HG02678 (cell line): ENCODE measurements around the gene PDCD6IP.
"Not testable (repeated sequence)": the region's sequence is repeated elsewhere in the genome, so short reads cannot be mapped to it uniquely, and the experiment has no call there.

Experiments
- ATAC-seq: cut with Tn5 transposase; IDR thresholded peaks from one replicate; pipeline ENCODE4 v1.9.1; 2021; ENCODE audit warnings: mild to moderate bottlenecking, moderate library complexity; ENCODE audit not compliant: unreplicated experiment

PDCD6IP gene, protein sequence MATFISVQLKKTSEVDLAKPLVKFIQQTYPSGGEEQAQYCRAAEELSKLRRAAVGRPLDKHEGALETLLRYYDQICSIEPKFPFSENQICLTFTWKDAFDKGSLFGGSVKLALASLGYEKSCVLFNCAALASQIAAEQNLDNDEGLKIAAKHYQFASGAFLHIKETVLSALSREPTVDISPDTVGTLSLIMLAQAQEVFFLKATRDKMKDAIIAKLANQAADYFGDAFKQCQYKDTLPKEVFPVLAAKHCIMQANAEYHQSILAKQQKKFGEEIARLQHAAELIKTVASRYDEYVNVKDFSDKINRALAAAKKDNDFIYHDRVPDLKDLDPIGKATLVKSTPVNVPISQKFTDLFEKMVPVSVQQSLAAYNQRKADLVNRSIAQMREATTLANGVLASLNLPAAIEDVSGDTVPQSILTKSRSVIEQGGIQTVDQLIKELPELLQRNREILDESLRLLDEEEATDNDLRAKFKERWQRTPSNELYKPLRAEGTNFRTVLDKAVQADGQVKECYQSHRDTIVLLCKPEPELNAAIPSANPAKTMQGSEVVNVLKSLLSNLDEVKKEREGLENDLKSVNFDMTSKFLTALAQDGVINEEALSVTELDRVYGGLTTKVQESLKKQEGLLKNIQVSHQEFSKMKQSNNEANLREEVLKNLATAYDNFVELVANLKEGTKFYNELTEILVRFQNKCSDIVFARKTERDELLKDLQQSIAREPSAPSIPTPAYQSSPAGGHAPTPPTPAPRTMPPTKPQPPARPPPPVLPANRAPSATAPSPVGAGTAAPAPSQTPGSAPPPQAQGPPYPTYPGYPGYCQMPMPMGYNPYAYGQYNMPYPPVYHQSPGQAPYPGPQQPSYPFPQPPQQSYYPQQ

DNA sequence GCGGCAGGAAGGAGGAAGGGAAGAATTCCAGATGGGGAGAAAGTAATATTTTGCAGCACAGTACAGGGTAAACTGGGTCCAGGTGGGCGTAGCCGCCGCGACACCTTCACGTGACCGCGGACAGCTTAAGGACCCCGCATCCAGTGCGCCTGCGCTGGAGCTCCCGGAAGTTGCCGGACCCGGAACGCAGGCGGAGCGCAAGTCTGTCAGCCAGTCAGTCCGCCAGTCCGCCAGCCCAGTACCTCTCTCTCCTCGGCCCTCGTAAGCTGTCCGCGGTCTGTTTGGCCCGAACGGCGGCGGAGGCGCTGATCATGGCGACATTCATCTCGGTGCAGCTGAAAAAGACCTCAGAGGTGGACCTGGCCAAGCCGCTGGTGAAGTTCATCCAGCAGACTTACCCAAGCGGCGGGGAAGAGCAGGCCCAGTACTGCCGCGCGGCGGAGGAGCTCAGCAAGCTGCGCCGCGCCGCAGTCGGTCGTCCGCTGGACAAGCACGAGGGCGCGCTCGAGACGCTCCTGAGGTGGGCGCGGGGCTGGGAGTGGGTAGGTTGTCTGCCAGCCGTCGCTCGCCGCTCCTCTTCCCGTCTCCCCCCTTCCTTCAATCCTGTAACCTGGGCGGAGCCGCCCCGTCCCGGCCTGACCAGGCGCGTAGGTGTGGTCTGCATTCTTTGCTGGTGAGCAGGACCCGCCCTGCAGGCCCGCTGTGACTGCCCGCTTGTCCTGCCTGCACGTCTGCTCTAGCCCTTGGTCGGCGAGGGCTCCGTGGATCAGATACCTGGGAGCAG, at the start of gene PDCD6IP:
Gene PDCD6IP, plus strand, starts transcription at position 213 of the 784 bp plus-strand sequence. Its CDS starts 99 bp downstream, at position 312.
- ATAC-seq: peak; percentile 90

GRCh38 chr3:33749546-33750210, 48.8 kb upstream of the PDCD6IP start:
- no peak for ATAC-seq

GRCh38 chr3:33750211-33750548, 48.2 kb upstream of the PDCD6IP start:
- ATAC-seq: no peak

- ATAC-seq: no peak
Observed at GRCh38 chr3:33751336-33751735, 47.1 kb upstream of the PDCD6IP start.

- ATAC-seq: not testable (repeated sequence)
Observed at GRCh38 chr3:33754391-33754790, 44.0 kb upstream of the PDCD6IP start.

GRCh38 chr3:33758281-33758680, 40.1 kb upstream of the PDCD6IP start:
- ATAC-seq: no peak

DNA sequence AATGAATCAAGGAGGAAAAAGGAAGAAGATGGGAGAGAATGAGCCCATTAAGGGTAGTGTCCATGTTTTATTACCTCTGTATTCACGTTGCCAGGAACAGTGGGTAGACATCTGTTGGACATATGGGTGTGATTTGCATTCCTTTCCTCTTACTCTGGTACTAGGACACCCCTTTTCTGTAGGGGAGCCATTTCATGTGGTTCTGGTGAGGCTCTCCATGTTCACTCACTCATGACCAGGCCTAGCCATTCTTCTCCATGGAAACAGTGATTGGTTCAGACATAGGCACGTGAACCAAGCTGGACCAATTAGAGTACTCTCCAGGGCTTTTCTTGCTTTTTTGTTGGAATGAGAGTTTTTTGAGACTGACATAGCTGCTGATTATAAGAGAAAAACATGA, 39.6 kb upstream of the PDCD6IP start:
- ATAC-seq: no peak

GRCh38 chr3:33768578-33769330, 29.7 kb upstream of the PDCD6IP start:
- no peak for ATAC-seq

GRCh38 chr3:33773637-33774036, 24.8 kb upstream of the PDCD6IP start:
- ATAC-seq: no peak

- no peak for ATAC-seq
Observed at GRCh38 chr3:33775363-33775762, 23.1 kb upstream of the PDCD6IP start.

- ATAC-seq: no peak
Observed at GRCh38 chr3:33777996-33778395, 20.4 kb upstream of the PDCD6IP start.

GRCh38 chr3:33779751-33780150, 18.7 kb upstream of the PDCD6IP start:
- ATAC-seq: no peak

GRCh38 chr3:33781413-33781812, 17.0 kb upstream of the PDCD6IP start:
- not testable (repeated sequence) for ATAC-seq

DNA sequence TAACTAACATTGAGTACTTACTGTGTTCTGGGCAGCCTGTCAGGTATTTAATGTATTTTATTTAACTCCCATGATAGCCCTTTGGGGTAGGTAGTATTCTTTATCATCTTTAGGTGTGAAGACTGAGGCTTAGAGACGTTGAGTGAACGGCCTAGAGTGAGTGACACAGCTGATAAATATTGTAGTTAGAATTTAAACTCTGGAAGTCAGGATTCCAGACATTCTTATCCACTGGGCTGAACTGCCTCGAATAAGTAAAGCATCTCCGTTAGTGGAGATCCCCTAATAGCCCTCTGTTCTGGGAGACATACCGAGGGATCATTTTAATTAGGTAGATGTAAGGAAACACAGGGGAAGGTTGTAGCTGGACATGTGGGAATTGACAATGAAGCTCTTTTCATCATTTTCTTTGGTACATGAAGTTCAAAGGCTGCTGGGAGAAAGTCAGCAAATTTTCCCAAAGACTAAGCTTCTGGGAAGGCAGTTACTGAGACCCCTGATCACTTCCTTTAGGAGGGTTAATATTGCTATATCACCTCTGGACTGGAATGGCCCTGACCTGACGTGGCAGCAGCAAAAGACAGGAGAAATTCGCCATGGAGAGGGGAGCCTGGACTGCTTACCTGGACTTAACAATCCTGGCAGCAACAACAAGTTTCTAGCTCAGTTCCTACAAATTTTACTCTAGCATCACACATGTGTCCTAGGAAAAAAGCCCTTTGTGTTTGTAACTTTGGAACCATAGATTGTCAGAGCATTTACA, 11.7 kb upstream of the PDCD6IP start:
- no peak for ATAC-seq

DNA sequence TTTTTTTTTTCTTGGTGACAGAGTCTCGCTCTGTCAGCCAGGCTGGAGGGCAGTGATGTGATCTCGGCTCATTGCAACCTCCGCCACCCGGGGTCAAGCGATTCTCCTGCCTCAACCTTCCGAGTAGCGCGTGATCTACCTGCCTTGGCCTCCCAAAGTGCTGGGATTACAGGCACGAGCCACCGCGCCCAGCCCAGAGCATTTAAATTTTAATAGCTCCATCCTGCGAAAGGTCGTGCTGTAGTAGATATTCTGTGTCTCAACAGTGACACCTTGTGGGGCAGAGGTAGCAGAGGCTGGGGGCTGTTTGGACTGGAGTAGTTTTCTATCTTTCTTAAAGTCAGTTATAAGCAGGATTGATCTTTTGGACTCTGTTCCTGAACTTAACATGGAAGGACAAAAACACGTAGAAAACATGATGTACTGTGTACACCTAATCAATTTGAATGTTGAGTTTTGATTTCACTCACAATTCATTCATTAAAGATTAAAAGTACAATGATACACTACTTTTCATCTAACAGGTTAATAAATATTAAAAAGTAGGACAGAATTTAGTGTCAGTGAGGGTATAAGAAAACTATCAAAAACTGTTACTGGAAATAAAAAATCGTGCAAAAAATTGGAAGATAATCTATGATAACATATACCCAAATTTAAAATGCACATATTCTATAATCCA, 11.0 kb upstream of the PDCD6IP start:
- peak; percentile 91 for ATAC-seq

GRCh38 chr3:33789183-33789954, 9.1 kb upstream of the PDCD6IP start:
- no peak for ATAC-seq

GRCh38 chr3:33790091-33790490, 8.3 kb upstream of the PDCD6IP start:
- no peak for ATAC-seq
